ENCODE results near the gene L3MBTL4. TPM values are rescaled to one million over a fixed set of nuclear protein-coding genes. Genes with fewer than 3 reads are reported as not detected.
"Not testable (repeated sequence)": the region's sequence is repeated elsewhere in the genome, so short reads cannot be mapped to it uniquely, and the experiment has no call there.

L3MBTL4 gene
- total RNA-seq, 2 experiments from 2014 or later, result 0.19 to 0.47 TPM

GRCh38 chr18:6279308-6279707 lies 135.4 kb downstream of the L3MBTL4 start:
- no peak overlapping the region for H3K4me3 ChIP-seq (ENCODE audit: low read length)
- POLR2A ChIA-PET, result no interaction called here
- DNase-seq (no peak), ATAC-seq (ENCODE audit: poor library complexity) (no peak)
- intact Hi-C loops (cut with DNase I, micrococcal nuclease), result no loop called here
- H3K9me3 ChIP-seq (ENCODE audit: control insufficient read depth in 1 of 2, insufficient read depth in 1 of 2, low read length in 2 of 2), result peaks cover 0 to 3% of the 10 kb centered on the region in 2 experiments
- H3K4me1 Mint-ChIP-seq (ENCODE audit: low read depth), result no peaks in the 10 kb centered on the region
- no peaks in the 10 kb centered on the region for H3K9me3 Mint-ChIP-seq
- no peaks in the 10 kb centered on the region for H3K27me3 ChIP-seq (ENCODE audit: control insufficient read depth in 1 of 2, insufficient read depth in 2 of 2, low read length in 2 of 2)
- no peaks in the 10 kb centered on the region for H3K36me3 Mint-ChIP-seq (ENCODE audit: low read depth)
- H3K36me3 ChIP-seq (ENCODE audit: insufficient read depth, low read length), result no peaks in the 10 kb centered on the region
- H3K27ac Mint-ChIP-seq, result no peak overlapping the region
- TF ChIP-seq CTCF (IDR thresholded peaks at IDR 0.05), result no peak
- no peaks in the 10 kb centered on the region for H3K4me1 ChIP-seq (ENCODE audit: insufficient read depth, low read length)
- no peaks in the 10 kb centered on the region for H3K27me3 Mint-ChIP-seq
- H3K27ac ChIP-seq (ENCODE audit: low read depth in 1 of 2, low read length in 2 of 2), result no peak overlapping the region
- CTCF ChIA-PET, result no interaction called here
- no peak overlapping the region for H3K4me3 Mint-ChIP-seq

- POLR2A ChIA-PET, result no interaction called here
- H3K4me3 ChIP-seq (ENCODE audit: low read length), result no peak overlapping the region
- Mint-ChIP-seq H3K4me1 (ENCODE audit: low read depth) (no peaks in the 10 kb centered on the region), H3K4me3 (no peak overlapping the region), H3K27me3 (peaks cover 11% of the 10 kb centered on the region), H3K9me3 (no peaks in the 10 kb centered on the region), H3K36me3 (ENCODE audit: low read depth) (no peaks in the 10 kb centered on the region), H3K27ac (no peak overlapping the region)
- CTCF ChIA-PET, result no interaction called here
- no peaks in the 10 kb centered on the region for H3K36me3 ChIP-seq (ENCODE audit: insufficient read depth, low read length)
- DNase-seq (no peak), ATAC-seq (ENCODE audit: poor library complexity) (no peak)
- H3K27me3 ChIP-seq (ENCODE audit: control insufficient read depth in 1 of 2, insufficient read depth in 2 of 2, low read length in 2 of 2), result no peaks in the 10 kb centered on the region
- TF ChIP-seq CTCF (IDR thresholded peaks at IDR 0.05), result no peak
- H3K4me1 ChIP-seq (ENCODE audit: insufficient read depth, low read length), result no peaks in the 10 kb centered on the region
- intact Hi-C loops (cut with DNase I, micrococcal nuclease), result no loop called here
- H3K27ac ChIP-seq (ENCODE audit: low read depth in 1 of 2, low read length in 2 of 2), result no peak overlapping the region
- H3K9me3 ChIP-seq (ENCODE audit: control insufficient read depth in 1 of 2, insufficient read depth in 1 of 2, low read length in 2 of 2), result peaks cover 0 to 6% of the 10 kb centered on the region in 2 experiments
These were observed 141.3 kb downstream of the L3MBTL4 start for GRCh38 chr18:6273423-6273822.

GRCh38 chr18:6272144-6272543 lies 142.6 kb downstream of the L3MBTL4 start:
- intact Hi-C loops (cut with DNase I, micrococcal nuclease); H3K27ac Mint-ChIP-seq: not testable (repeated sequence)

GRCh38 chr18:6271585-6271984 lies 143.1 kb downstream of the L3MBTL4 start:
- Histone ChIP-seq H3K36me3 (ENCODE audit: insufficient read depth, low read length) (no peaks in the 10 kb centered on the region), H3K27ac (ENCODE audit: low read depth in 1 of 2, low read length in 2 of 2) (no peak overlapping the region), H3K9me3 (ENCODE audit: control insufficient read depth in 1 of 2, insufficient read depth in 1 of 2, low read length in 2 of 2) (peaks cover 0 to 6% of the 10 kb centered on the region in 2 experiments), H3K4me3 (ENCODE audit: low read length) (no peak overlapping the region), H3K27me3 (ENCODE audit: control insufficient read depth in 1 of 2, insufficient read depth in 2 of 2, low read length in 2 of 2) (no peaks in the 10 kb centered on the region), H3K4me1 (ENCODE audit: insufficient read depth, low read length) (no peaks in the 10 kb centered on the region)
- no peaks in the 10 kb centered on the region for H3K4me1 Mint-ChIP-seq (ENCODE audit: low read depth)
- no peaks in the 10 kb centered on the region for H3K36me3 Mint-ChIP-seq (ENCODE audit: low read depth)
- H3K4me3 Mint-ChIP-seq, result no peak overlapping the region
- no peaks in the 10 kb centered on the region for H3K9me3 Mint-ChIP-seq
- TF ChIP-seq CTCF (IDR thresholded peaks at IDR 0.05), result no peak
- intact Hi-C loops (cut with DNase I, micrococcal nuclease), result no loop called here
- peaks cover 11% of the 10 kb centered on the region for H3K27me3 Mint-ChIP-seq
- DNase-seq (no peak), ATAC-seq (ENCODE audit: poor library complexity) (no peak)
- ChIA-PET POLR2A (no interaction called here), CTCF (no interaction called here)
- H3K27ac Mint-ChIP-seq, result no peak overlapping the region

More at GRCh38 chr18:6272144-6272543, 142.6 kb downstream of the L3MBTL4 start:
- DNase-seq; H3K27me3 ChIP-seq (ENCODE audit: control insufficient read depth in 1 of 2, insufficient read depth in 2 of 2, low read length in 2 of 2); H3K4me1 Mint-ChIP-seq (ENCODE audit: low read depth); H3K9me3 ChIP-seq (ENCODE audit: control insufficient read depth in 1 of 2, insufficient read depth in 1 of 2, low read length in 2 of 2); CTCF ChIA-PET; ATAC-seq (ENCODE audit: poor library complexity); H3K4me3 Mint-ChIP-seq; H3K36me3 ChIP-seq (ENCODE audit: insufficient read depth, low read length); H3K36me3 Mint-ChIP-seq (ENCODE audit: low read depth); POLR2A ChIA-PET; H3K9me3 Mint-ChIP-seq; H3K4me3 ChIP-seq (ENCODE audit: low read length); H3K4me1 ChIP-seq (ENCODE audit: insufficient read depth, low read length); H3K27ac ChIP-seq (ENCODE audit: low read depth in 1 of 2, low read length in 2 of 2): not testable (repeated sequence)
- H3K27me3 Mint-ChIP-seq, result peaks cover 11% of the 10 kb centered on the region
